Iris pigment epithelial cell (primary cell): ENCODE results near the gene COPS7A.
"Not testable (repeated sequence)": the region's sequence is repeated elsewhere in the genome, so short reads cannot be mapped to it uniquely, and the experiment has no call there.

Source experiments
- DNase-seq: peaks from one replicate; pipeline ENCODE4 v3.0.0-alpha.2; 2011; ENCODE audit warnings: low read depth

Gene COPS7A

GRCh38 chr12:6701078-6701768, 22.6 kb upstream of the COPS7A start:
- no peak for DNase-seq

GRCh38 chr12:6703631-6704030, 20.2 kb upstream of the COPS7A start:
- no peak for DNase-seq

DNA sequence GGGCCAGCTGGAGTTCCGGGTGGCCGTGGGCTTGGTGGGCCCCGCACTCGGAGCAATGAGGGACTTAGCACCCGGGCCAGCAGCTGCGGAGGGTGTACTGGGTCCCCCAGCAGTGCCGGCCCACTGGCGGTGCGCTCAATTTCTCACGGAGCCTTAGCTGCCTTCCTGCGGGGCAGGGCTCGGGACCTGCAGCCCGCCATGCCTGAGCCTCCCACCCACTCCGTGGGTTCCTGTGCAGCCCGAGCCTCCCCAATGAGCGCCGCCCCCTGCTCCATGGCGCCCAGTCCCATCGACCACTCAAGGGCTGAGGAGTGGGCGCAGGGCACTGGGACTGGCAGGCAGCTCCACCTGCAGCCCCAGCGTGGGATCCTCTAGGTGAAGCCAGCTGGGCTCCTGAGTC, 15.5 kb upstream of the COPS7A start:
- DNase-seq, result not testable (repeated sequence)

GRCh38 chr12:6708960-6709394, 14.9 kb upstream of the COPS7A start:
- DNase-seq, result no peak

DNA sequence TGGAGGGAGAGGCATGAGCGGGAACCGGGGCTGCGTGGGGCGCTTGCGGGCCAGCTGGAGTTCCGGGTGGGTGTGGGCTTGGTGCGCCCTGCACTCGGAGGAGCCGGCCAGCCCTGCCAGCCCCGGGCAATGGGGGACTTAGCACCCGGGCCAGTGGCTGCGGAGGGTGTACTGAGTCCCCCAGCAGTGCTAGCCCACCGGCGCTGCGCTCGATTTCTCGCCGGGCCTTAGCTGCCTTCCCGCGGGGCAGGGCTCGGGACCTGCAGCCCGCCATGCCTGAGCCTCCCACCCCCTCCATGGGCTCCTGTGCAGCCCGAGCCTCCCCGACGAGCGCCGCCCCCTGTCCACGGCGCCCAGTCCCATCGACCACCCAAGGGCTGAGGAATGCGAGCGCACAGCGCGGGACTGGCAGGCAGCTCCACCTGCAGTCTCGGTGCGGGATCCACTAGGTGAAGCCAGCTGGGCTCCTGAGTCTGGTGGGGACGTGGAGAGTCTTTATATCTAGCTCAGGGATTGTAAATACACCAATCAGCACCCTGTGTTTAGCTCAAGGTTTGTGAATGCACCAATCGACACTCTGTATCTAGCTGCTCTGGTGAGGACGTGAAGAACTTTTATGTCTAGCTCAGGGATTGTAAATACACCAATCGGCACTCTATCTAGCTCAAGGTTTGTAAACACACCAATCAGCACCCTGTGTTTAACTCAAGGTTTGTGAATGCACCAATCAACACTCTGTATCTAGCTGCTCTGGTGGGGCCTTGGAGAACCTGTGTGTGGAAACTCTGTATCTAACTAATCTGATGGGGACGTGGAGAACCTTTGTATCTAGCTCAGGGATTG, 7.6 kb upstream of the COPS7A start:
- not testable (repeated sequence) for DNase-seq

GRCh38 chr12:6716874-6717437, 6.9 kb upstream of the COPS7A start:
- DNase-seq, result no peak

GRCh38 chr12:6722863-6723262, 983 bp upstream of the COPS7A start:
- DNase-seq, result no peak

DNA sequence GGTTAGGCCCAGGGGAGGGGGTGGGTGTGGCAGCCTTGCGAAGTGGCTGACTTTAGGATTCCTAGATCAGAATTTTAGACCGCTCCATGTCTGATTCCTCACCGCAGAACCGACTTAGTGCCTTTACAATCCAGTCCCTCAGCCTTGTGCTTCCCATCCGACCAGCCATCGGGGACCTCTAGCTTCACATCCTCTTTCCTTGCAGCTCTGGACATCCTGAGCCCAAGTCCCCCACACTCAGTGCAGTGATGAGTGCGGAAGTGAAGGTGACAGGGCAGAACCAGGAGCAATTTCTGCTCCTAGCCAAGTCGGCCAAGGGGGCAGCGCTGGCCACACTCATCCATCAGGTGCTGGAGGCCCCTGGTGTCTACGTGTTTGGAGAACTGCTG, 557 bp downstream of the COPS7A start:
- DNase-seq, result no peak

- DNase-seq, result no peak
Measured at GRCh38 chr12:6725350-6725749, 1.5 kb downstream of the COPS7A start.

DNA sequence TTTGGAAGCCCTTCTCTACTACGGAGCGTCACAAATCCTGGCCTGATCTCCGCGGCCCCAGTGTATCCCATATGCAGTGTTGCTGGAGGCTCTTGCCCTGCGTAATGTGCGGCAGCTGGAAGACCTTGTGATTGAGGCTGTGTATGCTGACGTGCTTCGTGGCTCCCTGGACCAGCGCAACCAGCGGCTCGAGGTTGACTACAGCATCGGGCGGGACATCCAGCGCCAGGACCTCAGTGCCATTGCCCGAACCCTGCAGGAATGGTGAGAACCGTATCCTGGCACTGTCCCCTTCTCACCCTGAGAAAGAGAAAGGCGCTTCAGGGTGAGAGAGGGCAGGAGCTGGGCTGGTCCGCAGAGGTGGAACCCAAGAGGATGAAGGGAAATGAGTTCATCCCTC, 5.3 kb downstream of the COPS7A start:
- DNase-seq, result no peak

DNA sequence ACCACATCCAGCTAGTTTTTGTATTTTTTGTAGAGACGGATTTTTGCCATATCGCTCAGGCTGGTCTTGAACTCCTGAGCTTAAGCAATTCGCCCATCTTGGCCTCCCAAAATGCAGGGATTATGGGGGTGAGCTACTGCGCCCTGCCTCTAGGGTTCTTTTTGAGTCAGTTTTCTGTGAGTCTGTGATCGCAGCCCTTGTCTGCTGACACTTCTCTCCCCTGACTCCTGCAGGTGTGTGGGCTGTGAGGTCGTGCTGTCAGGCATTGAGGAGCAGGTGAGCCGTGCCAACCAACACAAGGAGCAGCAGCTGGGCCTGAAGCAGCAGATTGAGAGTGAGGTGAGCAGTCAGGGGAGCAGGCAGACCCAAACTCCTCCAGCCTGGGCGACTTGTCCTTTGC, 6.3 kb downstream of the COPS7A start:
- DNase-seq, result no peak

- no peak for DNase-seq
Measured at GRCh38 chr12:6734506-6735387, 10.9 kb downstream of the COPS7A start.

- peak; percentile 54 for DNase-seq
Measured at GRCh38 chr12:6735448-6736191, 11.8 kb downstream of the COPS7A start.

DNA sequence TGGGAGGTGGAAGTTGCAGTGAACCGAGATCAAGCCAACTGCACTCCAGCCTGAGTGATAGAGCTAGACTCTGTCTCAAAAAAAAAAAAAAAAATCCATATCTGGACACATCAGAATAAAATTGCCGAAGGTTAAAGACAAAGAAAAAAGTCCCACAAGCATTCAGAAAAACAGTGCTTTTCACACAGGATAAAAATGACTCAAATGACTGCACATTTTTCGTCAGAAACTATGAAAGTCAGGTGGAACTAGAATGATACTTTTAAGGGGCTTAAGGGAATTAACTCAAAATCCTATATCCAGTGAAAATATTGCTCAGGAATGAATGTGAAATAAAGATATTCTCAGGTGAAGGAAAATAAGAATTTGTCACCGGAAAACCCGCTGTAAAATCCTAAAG, 12.9 kb downstream of the COPS7A start:
- no peak for DNase-seq

GRCh38 chr12:6742080-6742479, 18.2 kb downstream of the COPS7A start:
- DNase-seq, result not testable (repeated sequence)

DNA sequence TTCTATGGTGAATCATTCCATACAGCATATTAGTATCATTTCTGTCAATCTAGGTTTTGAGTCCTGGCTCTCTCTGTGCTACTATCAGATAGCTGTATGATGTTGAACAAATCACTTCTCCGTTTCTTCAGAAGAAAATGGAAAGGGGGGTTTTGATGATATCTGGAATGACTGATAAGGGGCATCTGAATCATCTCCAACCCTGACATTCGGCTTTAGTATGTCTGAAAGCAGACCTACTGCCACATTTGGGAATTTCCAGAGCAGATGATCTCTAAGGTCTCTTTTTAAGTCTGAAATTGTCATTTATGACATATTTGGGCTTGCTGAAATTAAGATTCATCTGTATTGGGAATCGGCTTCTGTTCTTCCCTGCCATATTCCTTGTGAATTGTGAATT, 19.0 kb downstream of the COPS7A start:
- no peak for DNase-seq

GRCh38 chr12:6743300-6743699, 19.5 kb downstream of the COPS7A start:
- not testable (repeated sequence) for DNase-seq

DNA sequence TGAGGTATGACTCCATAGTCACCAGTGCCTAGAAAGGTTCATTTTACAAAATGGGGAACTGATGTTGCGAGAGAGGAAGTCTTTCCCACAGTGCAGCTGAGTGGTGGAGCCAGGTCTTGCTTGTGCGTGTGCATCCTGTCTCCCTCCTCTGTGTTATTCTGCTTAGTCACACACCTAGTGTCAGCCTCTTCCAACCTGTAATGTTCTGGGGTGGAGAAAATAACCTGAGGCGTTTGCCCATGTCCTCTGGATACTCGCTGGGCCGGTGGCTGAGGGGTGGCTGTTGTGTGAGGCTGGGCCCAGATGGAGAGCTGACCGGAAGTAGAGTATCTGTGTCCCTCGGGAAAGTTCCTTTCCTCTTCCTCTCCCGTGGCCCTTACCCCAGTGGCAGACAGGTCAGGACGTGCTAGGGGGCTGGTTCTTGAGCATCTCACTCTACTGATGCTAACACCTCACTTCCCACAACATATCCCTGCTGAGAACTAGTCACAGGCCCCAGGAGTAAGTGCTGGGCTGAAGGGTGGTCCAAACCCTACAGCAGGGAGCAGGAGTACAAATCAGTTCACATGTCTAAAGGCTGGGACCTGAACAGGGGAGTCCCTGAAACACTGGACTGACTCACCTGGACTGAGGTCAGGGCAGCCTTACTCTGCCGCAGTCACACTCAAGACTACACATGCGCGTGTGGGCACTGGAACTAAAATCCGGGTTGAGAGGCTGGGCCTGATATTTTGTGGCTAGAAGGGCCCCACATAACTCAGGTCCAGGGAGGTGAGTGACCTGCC, 22.1 kb downstream of the COPS7A start:
- no peak for DNase-seq

DNA sequence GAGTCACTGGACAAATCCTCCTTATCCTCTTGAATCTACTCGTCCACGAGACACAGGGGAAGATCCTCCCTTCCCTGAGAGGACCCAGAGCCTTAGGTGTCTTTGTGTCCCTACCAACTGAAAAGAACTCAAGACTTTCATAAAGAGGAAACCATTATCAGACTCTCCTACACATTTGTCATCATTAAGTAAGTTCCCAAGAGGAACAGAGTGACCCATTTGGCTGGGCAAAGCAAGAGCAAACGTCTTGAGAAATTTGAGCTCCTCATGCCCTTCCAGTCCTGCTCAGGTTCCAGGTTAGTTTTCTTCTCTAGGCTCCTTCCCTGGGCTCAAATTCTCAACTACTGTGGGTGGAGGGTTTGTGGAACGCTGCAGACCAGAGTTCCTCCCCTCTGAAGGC, 23.4 kb downstream of the COPS7A start:
- no peak for DNase-seq

DNA sequence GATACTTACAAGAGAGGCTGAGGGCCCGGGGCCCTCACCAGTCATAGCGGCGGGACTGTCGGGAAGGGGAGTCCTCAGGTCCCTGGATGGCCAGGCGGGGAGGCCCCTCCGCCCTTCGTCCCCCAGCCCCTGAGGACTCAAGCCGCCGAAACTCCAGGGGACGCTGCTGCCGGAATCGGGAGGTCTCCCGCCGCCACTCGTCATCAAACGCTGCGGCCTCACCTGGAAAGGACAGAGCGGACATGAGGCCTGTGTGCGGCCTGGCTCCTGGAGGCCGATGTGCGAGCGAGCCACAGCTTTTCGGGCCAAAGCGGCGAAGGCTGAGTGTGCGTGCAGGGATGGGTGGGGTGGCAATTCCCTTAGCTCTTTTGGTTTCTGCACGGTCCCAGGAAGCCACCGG, 24.9 kb downstream of the COPS7A start:
- DNase-seq, result no peak

DNA sequence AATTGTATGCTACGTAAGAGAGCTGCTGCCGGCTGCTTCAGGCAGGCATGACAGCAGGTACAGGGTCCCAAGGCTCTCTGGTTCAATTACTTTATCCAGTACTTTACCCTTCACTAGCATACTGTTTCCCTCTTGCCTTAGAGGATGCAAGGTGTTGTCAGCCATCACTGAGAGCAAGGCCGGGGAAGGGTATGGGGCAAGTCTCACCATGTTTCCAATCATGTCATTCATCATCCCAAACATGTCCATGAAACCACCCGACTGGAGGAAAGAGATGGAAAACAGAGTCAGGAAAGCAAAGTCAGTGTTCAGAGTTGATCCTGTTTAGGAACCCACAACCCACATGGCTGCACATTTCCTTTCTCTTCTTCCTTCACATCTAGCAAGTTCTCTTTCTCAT, 26.7 kb downstream of the COPS7A start:
- DNase-seq, result no peak
